CD4-positive, alpha-beta T cell treated with Interferon alpha-2 for 1 hour (primary cell): ENCODE measurements around the gene DMPK.
"Not testable (repeated sequence)": the region's sequence is repeated elsewhere in the genome, so short reads cannot be mapped to it uniquely, and the experiment has no call there.

Experiments used
- DNase-seq, 2 donors: peaks; one replicate each; pipeline ENCODE4 v3.0.0-alpha.2; 2020 to 2022

Gene DMPK

DNA sequence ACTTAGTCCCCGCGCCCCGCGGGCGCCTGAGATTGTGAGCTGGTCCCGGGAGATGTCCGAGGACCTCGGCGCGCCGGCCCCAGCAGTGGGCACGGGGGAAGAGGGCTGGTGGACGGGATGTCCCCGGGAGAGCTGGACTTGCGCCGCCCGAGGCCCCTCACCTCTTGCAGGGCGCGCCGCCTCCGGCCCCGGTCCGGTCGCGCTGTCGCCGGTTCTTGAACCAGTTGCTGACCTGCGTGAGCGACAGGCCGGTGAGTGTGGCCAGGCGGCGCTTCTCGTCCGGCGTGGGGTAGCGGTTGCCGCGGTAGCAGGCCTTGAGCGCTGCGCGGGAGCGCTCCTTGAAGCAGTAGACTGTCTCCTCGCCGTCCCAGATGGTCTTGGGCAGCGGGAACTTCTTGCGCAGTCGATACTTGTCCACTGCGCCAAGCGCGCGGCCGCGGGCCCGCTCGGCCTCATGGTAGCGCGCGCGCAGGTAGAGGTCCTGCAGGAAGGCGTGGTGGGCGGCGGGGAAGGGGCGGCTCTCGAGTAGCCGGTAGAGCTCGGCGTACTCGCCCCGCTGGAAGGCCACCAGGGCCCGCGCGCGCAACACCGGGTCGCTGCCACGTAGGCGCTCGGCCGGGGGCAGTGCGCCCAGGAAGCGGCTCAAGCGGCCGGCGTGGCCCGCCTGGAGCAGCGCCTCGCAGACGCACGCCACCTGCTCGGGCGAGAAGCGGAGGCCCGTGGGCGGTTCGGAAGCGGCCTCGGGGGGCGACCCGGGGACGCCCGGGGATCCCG is 14.2 kb downstream of the DMPK start:
- no peak for DNase-seq

DNA sequence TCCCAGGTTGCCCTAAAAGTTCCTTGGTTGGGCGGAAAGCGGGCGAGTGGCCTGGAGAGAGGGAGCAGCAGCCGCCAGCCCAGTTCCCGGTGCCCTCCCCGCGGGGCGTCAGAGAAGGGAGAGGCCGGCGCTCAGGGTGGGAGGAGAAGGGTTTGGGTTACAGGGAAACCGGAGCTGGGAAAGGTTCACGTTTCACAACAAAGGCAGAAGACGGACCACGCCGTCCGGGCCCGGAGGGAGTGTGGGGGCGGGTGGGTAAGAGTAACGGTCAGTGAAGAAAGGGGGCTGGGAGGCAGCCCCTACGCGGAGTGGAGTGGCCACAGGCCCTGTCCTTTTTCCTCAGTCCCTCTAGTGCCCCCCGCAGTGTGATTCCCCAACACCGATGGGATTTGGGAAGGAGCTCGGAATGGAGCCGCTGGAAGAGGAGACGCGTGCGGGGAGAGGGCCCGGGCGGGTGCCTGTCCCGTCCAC is 14.8 kb downstream of the DMPK start:
- no peak for DNase-seq

DNA sequence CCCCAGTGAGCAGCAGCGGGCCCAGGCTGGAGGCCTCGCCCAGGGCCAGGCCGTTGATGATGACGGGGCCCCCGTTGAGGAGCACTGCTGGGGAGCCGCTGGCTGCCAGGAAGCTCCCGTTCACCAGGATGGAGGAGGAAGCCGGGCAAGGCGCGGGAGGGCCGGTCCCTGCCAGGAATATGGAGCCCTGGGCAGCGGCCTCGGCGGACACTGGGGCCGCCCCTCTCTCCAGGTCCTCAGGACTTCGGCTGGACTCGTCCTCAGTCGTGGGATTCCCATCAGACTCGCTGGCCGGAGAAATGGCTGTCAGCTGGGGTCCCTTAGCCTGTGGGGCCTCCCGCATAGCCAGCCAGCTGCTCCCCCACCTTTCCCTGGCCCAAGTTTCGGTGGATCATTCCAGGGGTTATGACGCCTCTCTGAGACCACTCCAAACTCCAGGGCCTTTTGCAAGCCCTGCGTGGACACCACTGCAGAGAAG is 15.4 kb downstream of the DMPK start:
- DNase-seq, result no peak

DNA sequence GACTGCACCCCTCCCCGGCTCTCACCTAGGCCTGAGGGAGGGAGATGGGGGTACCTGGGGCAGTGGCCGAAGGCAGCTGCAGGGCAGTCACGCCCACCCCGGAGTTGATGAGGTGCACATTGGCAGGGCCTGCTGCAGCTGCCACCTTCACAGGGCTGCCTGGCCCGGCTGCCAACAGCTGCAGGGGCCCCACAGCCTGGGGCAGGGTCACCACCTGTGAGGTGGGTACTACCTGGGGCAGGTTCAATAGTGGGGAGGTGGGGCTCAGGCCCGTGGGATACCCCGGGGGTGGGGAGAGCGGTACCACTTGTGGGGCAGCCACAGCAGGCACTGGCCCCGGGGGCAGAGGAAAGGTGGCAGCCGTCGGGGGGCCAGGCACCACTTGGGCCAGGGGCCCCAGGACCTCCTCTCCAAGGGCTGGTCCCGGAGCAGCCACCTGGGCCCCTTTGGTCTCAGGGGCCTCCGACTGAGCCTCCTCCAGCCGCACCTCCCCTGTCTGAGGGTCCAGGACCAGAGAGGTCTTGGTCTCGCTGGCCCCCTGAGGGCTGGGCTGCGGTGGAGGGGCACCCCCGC is 15.9 kb downstream of the DMPK start:
- DNase-seq, result no peak

DNA sequence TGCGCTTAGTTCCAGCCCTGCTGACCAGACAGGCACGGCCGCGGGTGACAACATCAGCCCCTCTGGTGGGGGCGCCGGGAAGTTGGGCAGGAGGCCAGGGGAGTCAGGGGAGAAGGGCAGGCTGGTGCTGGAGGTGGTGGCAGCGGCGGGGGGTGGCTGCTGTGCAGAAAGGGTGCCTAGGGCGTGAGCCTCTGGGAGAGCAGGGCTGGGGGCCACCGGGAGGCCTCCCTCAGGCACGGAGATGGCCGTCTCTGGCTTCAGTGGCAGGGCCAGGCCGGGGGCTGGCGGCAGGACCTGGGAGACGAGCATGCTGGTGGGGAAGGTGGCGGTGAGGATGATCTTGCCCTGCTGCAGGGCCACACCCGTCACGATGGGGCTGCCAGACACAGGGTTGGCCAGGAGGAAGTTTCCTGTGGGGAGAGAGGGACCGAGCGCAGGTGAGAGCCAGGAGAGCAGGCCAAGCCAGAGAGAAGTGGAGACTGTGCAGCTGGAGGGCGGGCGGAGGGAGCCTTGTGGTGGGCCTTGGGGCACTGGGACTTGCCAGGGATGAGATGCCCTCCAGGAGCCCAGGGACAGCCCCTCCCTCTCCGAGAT is 16.5 kb downstream of the DMPK start:
- no peak for DNase-seq

DNA sequence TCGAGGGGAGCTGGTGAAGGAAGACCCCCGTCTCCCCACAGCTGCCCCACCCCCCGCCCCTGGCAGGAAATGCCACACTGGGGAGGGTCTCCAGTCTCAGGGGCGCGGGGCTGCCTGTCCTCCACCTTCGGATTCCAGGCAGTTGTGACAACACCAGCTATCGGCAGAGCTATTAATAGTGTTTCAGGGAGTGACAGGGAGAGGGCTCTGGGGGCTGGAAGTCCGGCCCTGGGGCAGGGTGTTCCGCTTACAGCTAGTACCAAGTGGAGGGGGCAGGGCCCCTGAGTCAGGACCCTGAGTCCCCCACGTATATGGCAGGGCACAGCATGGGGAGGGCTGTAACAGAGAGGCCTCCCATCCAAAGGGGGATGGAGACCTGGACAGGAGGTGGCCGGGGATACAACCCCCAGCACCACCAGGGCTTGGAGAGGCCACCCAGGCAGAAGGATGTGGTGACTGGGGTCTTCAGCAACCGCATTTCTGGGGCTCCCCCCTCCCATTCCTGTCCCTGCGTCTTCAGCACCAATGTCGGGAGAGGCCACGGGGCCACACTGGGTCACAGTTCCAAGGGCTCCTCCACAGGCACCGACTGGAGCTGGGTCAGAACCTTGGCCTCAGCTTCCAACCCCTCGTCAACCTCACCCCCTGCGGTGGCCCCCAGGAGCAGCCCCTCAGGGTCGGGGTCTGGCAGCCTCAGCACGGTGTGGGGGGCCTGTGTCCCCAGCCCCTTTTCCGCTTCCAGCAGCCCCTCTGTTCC is 17.2 kb downstream of the DMPK start:
- DNase-seq, result no peak

DNA sequence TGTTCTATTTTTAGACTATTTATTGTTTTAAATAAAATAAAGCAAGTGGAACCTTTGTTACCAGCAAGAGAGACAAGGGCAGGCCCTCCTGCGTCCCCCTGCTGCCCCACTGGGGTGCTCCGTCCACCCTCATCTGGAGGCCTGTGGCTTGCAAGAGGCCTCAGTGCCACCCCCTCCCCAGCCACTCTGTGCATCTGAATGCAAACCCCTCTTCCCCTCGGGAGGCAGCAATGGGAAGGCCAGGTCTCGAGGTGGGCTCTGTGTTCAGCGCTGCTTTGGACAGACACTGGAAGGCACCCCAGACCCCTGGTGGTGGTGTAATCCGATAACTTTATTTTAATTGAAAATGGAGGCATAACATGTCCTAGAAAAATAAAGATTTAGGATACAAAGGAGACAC is 17.8 kb downstream of the DMPK start:
- DNase-seq, result no peak

DNA sequence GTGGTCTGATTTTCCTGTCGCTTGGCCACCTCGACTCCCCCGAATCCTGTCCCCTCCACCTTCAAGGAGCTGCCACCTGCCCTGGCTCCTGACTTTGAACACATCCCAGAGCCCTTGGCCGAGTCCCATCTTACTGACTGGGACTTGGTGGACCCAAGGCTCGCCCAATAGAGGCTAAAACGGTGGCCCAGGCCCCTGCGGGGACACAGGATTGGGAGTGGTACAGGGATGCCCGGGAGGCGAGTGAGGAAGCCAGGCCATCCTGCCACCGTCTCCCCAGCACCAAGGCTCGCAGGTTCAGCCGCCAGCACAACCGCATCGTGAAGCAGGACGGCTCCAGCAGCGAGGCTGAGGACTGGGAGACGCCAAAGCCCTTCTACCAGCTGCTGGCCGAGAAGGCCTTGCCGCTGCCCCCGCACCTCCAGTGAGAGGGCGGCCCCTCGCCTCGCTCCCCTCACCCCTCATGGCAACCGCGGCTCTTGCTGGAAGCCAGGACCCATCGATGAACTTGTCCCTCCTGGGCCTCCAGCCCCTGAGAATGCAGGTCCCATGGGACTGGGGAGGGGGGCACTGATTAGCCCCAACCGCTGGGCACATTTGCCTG is 18.5 kb downstream of the DMPK start:
- no peak for DNase-seq

DNA sequence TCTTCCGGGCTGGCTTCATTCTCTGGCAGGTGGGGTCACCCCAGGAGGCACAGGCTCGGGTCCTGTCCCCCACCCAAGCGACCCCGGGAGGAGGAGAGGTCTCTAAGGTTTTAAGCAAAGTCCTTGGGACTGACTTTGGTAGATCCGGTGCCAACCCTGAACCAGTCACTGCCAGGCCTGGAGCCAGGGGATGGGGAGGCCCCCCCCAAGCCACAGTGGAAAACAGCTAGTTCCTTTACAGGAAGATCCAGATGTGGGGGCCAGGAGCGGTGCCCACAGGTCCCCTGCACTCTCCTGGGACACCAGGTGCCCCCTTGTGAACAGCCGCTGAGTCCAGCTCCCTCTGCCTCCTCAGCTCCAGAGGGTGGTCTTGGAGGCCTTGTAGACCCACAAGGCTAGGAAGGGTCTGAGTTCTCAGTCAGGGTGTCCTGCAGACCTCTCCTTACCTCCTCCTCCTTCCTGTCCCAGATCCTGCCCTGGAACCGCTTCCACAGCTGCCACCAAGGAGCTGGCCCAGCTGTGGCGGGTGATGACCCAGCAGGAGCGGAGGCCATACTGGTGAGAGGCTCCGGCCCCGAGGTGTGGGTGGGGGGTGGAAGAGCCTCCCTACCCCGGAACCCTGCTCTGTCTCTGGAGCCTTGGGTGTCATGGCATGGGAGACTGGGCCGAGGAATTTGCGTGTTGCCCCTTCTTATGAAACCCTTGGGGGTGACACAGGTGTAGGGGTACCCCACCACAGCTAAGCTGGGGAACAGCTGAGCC is 19.2 kb downstream of the DMPK start:
- no peak for DNase-seq

DNA sequence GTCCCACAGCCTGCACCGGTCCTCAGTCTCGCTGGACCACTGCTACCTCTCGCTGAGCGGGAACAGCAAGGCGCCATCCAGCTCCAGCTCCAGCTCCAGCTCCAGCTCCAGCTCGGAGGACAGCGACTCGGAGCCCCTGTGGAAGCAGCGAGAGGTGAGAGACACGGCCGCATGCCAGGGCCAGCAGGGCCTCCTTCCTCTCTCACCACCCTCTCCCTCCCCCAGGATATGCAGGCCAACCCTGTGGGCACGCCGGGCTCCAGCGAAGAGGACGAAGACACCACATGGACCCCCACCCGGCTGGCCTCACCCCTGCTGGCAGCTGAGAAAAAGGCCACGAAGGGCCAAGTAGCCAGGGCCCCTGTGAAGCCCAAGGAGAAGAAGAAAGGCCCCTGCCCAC is 20.6 kb downstream of the DMPK start:
- no peak for DNase-seq

DNA sequence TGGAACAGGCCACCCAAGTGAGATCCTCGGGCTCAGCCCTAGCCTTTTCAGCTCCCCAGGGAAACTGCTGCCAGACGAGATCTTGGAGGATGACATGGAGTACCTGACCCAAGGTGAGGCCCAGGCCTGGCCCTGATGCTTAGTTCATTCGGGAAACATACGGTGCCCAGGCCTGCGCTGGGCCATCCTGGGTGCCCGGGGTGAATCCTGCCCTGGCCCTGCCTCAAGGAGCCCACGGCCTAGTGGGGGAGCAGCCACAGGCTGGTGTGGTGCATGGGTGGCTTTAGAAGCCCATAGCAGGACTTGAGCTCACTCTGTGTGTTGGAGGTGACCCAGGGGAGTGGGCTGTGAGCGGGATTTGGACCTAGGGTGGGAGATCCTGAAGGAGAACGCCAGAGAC is 23.4 kb downstream of the DMPK start:
- no peak for DNase-seq

DNA sequence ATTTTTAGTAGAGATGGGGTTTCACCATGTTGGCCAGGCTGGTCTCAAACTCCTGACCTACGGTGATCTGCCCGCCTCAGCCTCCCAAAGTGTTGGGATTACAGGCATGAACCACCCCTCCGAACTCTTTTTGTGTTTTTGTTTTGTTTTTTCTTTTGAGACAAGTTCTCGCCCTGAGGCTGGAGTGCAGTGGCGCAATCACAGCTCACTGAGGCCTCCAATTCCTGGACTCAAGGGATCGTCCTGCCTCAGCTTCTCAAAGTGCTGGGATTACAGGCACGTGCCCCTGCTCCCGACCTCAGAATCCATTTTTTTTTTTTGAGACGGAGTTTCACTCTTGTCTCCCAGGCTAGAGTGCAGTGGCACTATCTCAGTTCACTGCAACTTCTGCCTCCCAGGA is 24.6 kb downstream of the DMPK start:
- DNase-seq, result no peak

DNA sequence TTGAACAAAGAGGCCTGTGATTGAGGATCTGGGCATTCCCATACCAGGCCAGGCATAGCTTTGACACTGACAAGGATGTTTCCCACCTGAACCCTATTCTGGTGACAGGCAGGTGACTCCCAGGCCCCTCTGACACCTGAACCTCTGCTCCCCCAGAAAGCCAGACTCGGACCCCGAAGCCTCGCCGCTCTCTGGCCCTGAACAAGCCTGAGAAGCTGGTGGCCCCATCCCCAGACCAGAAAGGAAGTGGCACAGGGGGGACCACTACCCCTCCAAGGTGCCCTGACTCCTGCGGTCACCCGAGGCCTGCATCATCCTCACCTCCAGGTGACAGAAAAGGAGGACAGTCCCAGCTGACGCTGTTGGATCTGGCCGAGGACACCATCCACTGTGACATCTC is 28.0 kb downstream of the DMPK start:
- DNase-seq, result no peak

DNA sequence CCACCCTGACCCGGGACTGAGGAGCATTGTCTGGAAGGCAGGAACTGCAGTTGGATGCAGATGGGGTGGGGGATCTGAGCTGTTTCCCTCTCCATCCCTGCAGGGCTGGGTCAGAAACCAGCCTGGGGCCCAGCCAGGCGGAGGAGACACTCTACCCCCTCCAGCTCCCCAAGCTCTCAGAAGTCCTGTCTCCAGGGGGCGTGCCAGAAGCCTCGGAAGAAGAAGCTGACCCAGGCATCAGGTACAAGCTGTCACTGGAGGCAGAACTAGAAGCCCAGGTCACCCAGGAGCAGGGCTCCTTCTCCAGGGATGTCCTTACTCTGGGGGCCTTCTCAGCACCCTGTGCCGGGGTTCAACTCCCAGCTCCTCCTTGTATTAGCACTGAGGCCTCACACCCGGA is 28.7 kb downstream of the DMPK start:
- DNase-seq, result no peak

DNA sequence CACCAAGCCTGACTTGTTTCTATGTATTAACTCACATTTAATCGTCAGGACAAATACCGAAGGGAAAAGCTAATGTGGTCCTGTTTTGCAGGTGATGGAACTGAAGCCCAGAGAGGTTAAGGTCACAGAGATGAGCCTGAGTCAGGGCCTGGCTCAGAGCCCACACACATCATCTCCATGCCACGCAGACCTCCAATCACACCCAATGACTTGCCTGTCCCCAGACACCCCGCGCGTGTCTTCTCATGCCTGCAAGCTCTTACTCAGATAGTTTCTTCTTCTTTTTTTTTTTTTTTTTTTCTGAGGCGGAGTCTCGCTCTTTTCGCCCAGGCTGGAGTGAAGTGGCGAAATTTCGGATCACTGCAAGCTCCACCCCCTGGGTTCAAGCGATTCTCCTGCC is 29.7 kb downstream of the DMPK start:
- no peak for DNase-seq

DNA sequence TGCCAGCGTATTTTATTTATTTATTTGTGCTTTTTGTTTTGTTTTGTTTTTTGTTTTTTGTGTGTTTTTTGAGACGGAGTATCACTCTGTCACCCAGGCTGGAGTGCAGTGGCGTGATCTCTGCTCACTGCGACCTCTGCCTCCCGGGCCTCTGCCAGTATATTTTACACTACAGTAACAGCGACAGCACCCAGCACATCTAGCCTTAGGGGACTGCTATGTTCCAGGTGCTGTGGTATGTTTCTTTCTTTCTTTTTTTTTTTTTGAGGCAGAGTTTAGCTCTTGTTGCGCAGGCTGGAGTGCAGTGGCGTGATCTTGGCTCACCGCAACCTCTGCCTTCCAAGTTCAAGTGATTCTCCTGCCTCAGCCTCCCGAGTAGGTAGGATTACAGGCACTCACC is 30.8 kb downstream of the DMPK start:
- not testable (repeated sequence) for DNase-seq

DNA sequence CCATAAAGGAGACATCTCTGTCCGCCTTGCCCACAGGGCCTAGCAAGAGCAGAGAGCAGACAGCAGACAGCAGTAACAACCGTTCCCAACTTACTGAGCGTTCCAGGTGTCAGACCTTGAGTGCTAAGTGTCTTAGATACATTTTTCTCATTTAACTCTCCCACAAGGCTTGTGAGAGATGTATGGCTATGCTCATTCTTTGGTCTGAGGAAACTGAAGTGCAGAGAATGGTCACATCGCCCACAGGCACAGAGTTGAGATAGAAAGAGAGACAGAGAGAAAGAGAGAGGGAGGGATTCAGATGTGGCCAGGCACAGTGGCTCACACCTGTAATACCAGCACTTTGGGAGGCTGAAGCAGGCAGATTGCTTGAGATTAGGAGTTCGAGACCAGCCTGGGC is 34.8 kb downstream of the DMPK start:
- DNase-seq, result no peak

DNA sequence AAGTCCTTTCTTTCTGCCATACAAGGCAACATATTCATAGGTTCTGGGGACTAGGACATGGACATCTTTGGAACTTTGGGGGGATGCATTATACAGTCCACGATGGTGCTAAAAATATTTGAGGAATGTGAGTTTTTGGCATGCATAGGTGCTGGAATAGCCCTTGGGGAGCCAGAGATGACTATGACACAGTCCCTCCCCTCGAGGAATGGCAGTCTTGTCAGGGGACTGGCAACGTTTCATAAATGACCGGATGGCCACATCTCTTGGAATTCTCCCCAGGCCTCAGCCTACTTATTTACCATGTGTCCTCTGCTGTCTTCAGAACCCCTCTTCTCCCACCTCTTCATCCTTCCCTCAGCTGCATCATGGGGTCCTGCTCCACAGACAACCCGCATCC is 35.4 kb downstream of the DMPK start:
- DNase-seq, result no peak

DNA sequence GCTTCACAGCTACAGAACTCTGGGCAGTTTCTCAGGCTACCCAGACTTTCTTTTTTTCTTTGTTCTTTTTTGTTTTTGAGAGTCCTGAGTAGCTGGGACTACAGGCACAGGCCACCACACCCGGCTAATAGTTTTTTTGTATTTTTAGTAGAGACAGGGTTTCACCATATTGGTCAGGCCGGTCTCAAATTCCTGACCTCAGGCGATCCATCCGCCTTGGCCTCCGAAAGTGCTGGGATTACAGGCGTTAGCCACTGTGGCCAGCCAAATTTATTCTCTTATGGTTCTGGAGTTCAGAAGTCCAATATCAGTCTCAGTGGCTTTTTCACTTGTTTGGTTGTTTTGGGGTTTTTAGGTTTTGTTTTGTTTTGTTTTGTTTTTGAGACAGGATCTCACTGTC is 36.7 kb downstream of the DMPK start:
- no peak for DNase-seq

DNA sequence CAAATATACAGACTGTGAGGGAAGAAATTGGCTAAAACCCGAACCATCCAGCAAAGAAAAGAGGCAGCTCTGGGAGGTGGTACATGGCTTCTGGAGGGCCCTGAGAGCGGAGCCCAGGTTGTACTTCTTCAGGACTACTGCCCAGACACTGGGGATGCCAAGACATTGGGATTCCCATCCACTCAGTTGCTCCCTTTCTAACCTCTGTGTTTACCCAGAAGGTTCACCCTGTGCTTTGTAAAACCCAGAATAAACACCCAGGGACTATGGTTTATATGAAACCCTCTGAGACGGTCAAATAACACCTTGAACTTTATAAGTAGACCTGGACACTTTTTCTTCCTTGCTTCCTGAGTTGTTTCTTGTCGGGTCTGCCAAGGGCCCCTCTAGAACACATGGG is 39.3 kb downstream of the DMPK start:
- DNase-seq, result no peak

DNA sequence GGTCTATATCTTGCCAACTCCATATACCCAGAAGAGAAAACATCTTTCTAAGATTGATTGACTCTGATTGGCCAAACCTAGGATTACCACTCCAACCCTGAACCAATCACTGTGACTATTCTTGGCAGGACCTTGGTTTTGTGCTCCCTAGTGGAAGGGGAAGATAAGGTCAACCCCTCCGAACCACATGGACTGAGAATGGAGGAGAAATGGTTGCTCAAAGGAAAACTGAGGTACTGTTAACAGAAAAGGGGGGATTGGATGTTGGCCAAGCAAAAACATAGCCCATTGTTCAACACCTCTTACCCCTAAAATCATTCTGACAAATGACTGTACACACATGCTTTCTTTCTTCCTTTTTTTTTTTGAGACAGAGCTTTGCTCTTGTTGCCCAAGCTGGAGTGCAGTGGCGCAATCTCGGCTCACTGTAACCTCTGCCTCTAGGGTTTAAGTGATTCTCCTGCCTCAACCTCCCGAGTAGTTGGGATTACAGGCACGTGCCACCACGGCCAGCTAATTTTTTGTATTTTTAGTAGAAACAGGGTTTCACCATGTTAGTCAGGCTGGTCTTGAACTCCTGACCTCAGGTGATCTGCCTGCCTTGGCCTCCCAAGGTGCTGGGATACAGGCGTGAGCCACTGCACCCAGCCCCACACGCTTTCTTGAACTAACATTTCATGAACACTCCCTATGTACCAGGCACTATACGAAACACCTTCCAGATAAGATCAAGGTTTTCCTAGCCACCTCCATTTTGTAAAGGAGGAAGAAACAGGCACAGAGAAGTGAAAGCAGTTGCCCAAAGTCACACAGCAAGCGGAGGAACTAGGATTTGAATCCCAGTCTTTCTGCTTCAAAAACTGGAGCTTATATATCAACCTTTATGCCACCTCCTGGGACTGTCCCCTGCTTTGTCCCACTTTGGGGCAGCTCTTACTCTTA is 42.5 kb downstream of the DMPK start:
- DNase-seq, result peak in 1 of 2 donors; percentile 8
